Activated CD4-positive, alpha-beta T cell treated with anti-CD3 and anti-CD28 coated beads, Interleukin-2, amount 10 ng/mL, durations not matched to agents 7 days and 5 days (primary cell): Measurements from ENCODE around the gene ETV2. TPM values are rescaled to one million over a fixed set of nuclear protein-coding genes. Genes with fewer than 3 reads are reported as not detected.
"Not testable (repeated sequence)": the region's sequence is repeated elsewhere in the genome, so short reads cannot be mapped to it uniquely, and the experiment has no call there.

ENCODE experiments used
- CTCF ChIA-PET: fragments of 350-600 bp; sonication (Branson Sonifier 250); formaldehyde crosslinking; loops from one replicate; lab custom pipeline; 2021; ENCODE audit warnings: antibody characterized with exemption; lab: Charles Lee
- POLR2A ChIA-PET: fragments of 350-600 bp; sonication (Branson Sonifier 250); formaldehyde crosslinking; loops from one replicate; lab custom pipeline; 2021; ENCODE audit warnings: antibody characterized with exemption; lab: Charles Lee
- DNase-seq: peaks from one replicate; pipeline ENCODE4 v3.0.0-alpha.2; 2020
- H3K27ac Mint-ChIP-seq: one replicate; pipeline ENCODE4 v1.8.0; 2021; ENCODE audit warnings: mild to moderate bottlenecking, moderate library complexity, mixed read lengths
- H3K27me3 Mint-ChIP-seq: one replicate; pipeline ENCODE4 v1.8.0; 2021; ENCODE audit warnings: mixed read lengths
- H3K36me3 Mint-ChIP-seq: one replicate; pipeline ENCODE4 v1.8.0; 2021; ENCODE audit warnings: low read depth, mixed read lengths
- H3K4me1 Mint-ChIP-seq: one replicate; pipeline ENCODE4 v1.8.0; 2021; ENCODE audit warnings: mixed read lengths
- H3K4me3 Mint-ChIP-seq: one replicate; pipeline ENCODE4 v1.8.0; 2021; ENCODE audit warnings: mild to moderate bottlenecking, moderate library complexity, mixed read lengths
- H3K9me3 Mint-ChIP-seq: one replicate; pipeline ENCODE4 v1.8.0; 2021; ENCODE audit warnings: mixed read lengths
- total RNA-seq, 2 experiments: library from RNA; stranded (reverse); gene quantifications; one replicate each; pipeline ENCODE4 v1.2.3, GENCODE V29; 2021

The ETV2 gene
- total RNA-seq: 1 to 10 TPM in 1 of 2 experiments, under 1 TPM in 1; 0.84 to 1.9 TPM

GRCh38 chr19:35641515-35642151 is at the start of gene ETV2:
Gene ETV2 (plus strand): TSS chr19:35641745. CDS start chr19:35642461, 716 bp downstream.
- Mint-ChIP-seq H3K4me3 (peak within 1 kb of the TSS; percentile 72), H3K36me3 (peaks cover 13% of the 10 kb centered on the region), H3K27me3 (no peaks in the 10 kb centered on the region), H3K4me1 (peaks cover 38% of the 10 kb centered on the region), H3K27ac (peak within 1 kb of the TSS; percentile 66), H3K9me3 (no peaks in the 10 kb centered on the region)
- DNase-seq: peak; percentile 47
- POLR2A ChIA-PET: no interaction called here
- CTCF ChIA-PET: interaction anchor here (0.6 kb wide), 1 partner anchor 273 kb away, joined by 3 read pairs; no protein-coding TSS in a partner anchor

DNA sequence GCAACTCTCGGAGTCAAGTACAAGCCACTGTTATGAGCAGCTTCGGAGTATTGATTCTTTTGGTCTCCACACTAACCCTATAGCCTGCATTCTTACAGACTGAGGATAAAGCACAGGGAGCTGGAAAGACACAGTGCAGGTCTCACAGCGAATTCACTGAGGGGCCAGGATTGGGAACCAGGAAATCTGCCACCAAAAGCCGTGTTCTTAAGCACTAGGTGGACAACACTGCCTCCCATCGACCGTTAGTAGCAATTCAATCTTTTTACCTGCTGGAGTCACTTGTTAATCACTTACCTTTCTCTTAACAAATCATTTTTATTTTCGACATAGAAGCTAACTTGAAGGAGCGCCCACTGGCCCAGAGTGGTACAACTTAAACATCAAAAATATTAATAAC is 49.3 kb upstream of the ETV2 start:
- H3K4me3 Mint-ChIP-seq: no peak overlapping the region
- peak; percentile 38 for DNase-seq
- peaks cover 10% of the 10 kb centered on the region for H3K4me1 Mint-ChIP-seq
- ChIA-PET POLR2A (no interaction called here), CTCF (interaction anchor here (0.9 to 1.2 kb wide), 2 partner anchors 9 to 10 kb away, joined by 3 read pairs; no protein-coding TSS in a partner anchor)
- no peaks in the 10 kb centered on the region for H3K27me3 Mint-ChIP-seq
- H3K36me3 Mint-ChIP-seq: no peaks in the 10 kb centered on the region
- H3K9me3 Mint-ChIP-seq: no peaks in the 10 kb centered on the region
- no peak overlapping the region for H3K27ac Mint-ChIP-seq

GRCh38 chr19:35595026-35595425 is 46.5 kb upstream of the ETV2 start:
- H3K27ac Mint-ChIP-seq, POLR2A ChIA-PET, H3K4me1 Mint-ChIP-seq, H3K4me3 Mint-ChIP-seq, H3K36me3 Mint-ChIP-seq, DNase-seq, H3K27me3 Mint-ChIP-seq, CTCF ChIA-PET, H3K9me3 Mint-ChIP-seq: not testable (repeated sequence)

DNA sequence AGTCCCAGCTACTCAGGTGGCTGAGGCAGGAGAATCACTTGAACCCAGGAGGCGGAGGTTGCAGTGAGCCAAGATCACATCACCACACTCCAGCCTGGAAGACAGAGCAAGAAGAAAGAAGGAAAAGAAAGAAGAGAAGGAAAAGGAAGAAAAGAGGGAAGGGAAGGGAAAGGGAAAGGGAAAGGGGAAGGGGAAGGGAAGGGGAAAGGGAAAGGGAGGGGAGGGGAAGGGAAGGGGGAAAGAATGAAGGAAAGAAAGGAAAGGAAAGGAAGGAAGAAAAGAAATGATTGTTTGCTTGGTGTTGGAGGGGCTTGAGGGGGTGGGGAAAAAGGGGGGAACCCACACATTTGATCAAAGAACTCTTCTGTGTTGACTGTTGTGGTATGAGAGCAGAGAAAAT is 45.6 kb upstream of the ETV2 start:
- no peak for DNase-seq
- no peaks in the 10 kb centered on the region for H3K36me3 Mint-ChIP-seq
- CTCF ChIA-PET: no interaction called here
- peaks cover 10% of the 10 kb centered on the region for H3K4me1 Mint-ChIP-seq
- H3K9me3 Mint-ChIP-seq: no peaks in the 10 kb centered on the region
- POLR2A ChIA-PET: no interaction called here
- no peak overlapping the region for H3K27ac Mint-ChIP-seq
- H3K4me3 Mint-ChIP-seq: no peak overlapping the region
- H3K27me3 Mint-ChIP-seq: peaks cover 4% of the 10 kb centered on the region

DNA sequence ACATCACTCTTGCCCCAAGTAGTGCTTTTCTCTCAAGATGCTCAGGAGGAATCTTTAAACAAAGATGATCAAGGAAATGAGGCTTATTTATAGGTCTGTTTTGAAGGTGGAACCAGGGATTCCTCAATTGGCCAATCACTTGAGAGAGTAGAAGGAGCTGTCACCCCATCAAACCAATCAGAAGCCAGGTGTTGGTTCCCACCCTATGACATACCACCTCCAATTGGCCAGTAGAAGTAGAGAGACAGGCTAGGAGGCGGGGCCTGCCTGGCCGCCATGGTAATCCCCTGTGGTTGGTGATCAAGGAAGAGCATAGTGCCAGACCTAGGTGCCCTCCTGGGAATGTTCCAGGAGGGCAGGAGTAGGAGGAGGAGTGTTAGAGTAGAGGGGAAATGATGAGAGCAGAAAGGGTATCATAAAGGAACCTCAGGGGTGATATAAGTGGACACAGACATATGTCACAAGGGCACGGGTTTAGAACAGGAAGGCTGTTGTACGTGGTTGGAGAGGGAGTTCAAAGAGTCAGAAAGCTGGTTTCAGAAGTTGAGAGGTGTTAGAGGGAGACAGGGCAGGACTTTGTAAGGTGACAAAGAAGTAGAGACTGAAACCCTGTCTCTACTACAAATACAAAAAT is 45.1 kb upstream of the ETV2 start:
- no peaks in the 10 kb centered on the region for H3K9me3 Mint-ChIP-seq
- peaks cover 10% of the 10 kb centered on the region for H3K4me1 Mint-ChIP-seq
- peak; percentile 22 for DNase-seq
- POLR2A ChIA-PET: no interaction called here
- peaks cover 4% of the 10 kb centered on the region for H3K27me3 Mint-ChIP-seq
- H3K27ac Mint-ChIP-seq: no peak overlapping the region
- CTCF ChIA-PET: interaction anchor here (0.6 to 2.7 kb wide), 6 partner anchors 9 to 784 kb away, joined by 3 to 12 read pairs (median 4); no protein-coding TSS in a partner anchor
- H3K4me3 Mint-ChIP-seq: no peak overlapping the region
- H3K36me3 Mint-ChIP-seq: no peaks in the 10 kb centered on the region

DNA sequence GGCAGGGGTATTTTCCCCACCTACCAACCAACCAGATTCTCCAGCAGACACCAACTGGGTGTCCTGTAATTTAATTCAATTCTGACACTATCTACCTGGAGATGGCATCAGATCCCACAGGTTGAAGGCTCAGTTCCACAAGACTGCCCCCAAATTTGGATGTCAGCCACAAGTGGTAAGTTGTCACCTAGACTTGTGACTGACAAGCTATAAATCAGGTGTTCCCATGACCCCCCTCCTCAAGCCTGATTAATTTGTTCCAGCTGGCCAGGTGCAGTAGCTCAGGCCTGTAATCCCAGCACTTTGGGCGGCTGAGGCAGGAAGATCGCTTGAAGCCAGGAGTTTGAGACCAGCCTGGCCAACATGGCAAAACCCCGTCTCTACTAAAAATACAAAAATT is 39.6 kb upstream of the ETV2 start:
- peaks cover 4% of the 10 kb centered on the region for H3K27me3 Mint-ChIP-seq
- no peak overlapping the region for H3K4me3 Mint-ChIP-seq
- POLR2A ChIA-PET: no interaction called here
- H3K4me1 Mint-ChIP-seq: peaks cover under 1% of the 10 kb centered on the region
- H3K9me3 Mint-ChIP-seq: peaks cover under 1% of the 10 kb centered on the region
- no peak overlapping the region for H3K27ac Mint-ChIP-seq
- CTCF ChIA-PET: interaction anchor here (0.5 to 1.0 kb wide), 3 partner anchors 11 to 54 kb away, joined by 3 to 4 read pairs (median 4); partner anchors contain the start of gene HAUS5
- H3K36me3 Mint-ChIP-seq: no peaks in the 10 kb centered on the region
- DNase-seq: no peak

DNA sequence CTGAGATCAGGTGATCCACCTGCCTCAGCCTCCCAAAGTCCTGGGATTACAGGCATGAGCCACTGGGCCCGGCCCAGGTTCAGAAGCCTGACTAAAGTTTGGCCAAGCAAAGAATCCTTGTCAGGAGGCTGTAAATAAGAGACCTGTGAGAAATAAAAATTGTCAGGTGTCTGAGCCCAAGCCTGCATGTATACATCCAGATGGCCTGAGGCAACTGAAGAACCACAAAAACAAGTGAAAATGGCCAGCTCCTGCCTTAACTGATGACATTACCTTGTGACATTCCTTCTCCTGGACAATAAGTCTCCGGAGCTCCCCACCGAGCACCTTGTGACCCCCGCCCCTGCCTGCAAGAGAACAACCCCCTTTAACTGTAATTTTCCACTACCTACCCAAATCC is 37.1 kb upstream of the ETV2 start:
- H3K9me3 Mint-ChIP-seq: peaks cover 15% of the 10 kb centered on the region
- H3K4me1 Mint-ChIP-seq, DNase-seq, H3K27me3 Mint-ChIP-seq, H3K4me3 Mint-ChIP-seq, POLR2A ChIA-PET, H3K27ac Mint-ChIP-seq: not testable (repeated sequence)
- H3K36me3 Mint-ChIP-seq: peaks cover 11% of the 10 kb centered on the region
- CTCF ChIA-PET: interaction anchor here (0.6 kb wide), 1 partner anchor 251 kb away, joined by 3 read pairs; no protein-coding TSS in a partner anchor

GRCh38 chr19:35607170-35607569 is 34.4 kb upstream of the ETV2 start:
- DNase-seq, H3K27me3 Mint-ChIP-seq, H3K27ac Mint-ChIP-seq, POLR2A ChIA-PET, H3K4me3 Mint-ChIP-seq: not testable (repeated sequence)
- Mint-ChIP-seq H3K36me3 (peaks cover 11% of the 10 kb centered on the region), H3K4me1 (peaks cover 32% of the 10 kb centered on the region), H3K9me3 (peaks cover 15% of the 10 kb centered on the region)
- CTCF ChIA-PET: interaction anchor here (0.6 to 2.7 kb wide), 3 partner anchors 9 to 584 kb away, joined by 3 to 12 read pairs (median 4); no protein-coding TSS in a partner anchor

DNA sequence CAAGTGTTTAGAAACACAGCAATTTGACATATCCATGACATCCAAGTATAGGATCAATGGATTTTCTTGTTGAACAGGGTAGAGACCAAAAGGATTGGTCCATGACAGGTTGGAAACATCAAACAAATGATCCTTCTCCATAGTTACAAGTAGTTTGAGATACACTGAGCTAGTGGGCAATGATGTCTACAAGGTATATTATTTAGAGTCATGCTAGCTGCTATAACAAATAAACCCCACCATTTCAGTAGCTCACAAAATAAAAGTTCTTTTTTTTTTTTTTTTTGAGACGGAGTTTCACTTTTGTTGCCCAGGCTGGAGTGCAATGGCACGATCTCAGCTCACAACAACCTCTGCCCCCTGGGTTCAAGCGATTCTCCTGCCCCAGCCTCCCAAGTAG is 33.9 kb upstream of the ETV2 start:
- H3K9me3 Mint-ChIP-seq: peaks cover 15% of the 10 kb centered on the region
- H3K27ac Mint-ChIP-seq: no peak overlapping the region
- H3K4me3 Mint-ChIP-seq: no peak overlapping the region
- POLR2A ChIA-PET: no interaction called here
- DNase-seq: no peak
- peaks cover 35% of the 10 kb centered on the region for H3K4me1 Mint-ChIP-seq
- H3K36me3 Mint-ChIP-seq: peaks cover 11% of the 10 kb centered on the region
- CTCF ChIA-PET: interaction anchor here (0.6 to 2.7 kb wide), 4 partner anchors 10 to 584 kb away, joined by 3 to 12 read pairs (median 4); no protein-coding TSS in a partner anchor
- no peaks in the 10 kb centered on the region for H3K27me3 Mint-ChIP-seq

- no peaks in the 10 kb centered on the region for H3K27me3 Mint-ChIP-seq
- POLR2A ChIA-PET: no interaction called here
- CTCF ChIA-PET: interaction anchor here (0.9 to 2.7 kb wide), 2 partner anchors 10 to 42 kb away, joined by 5 to 12 read pairs; no protein-coding TSS in a partner anchor
- H3K4me1 Mint-ChIP-seq: peaks cover 39% of the 10 kb centered on the region
- H3K27ac Mint-ChIP-seq: peak overlapping the region; percentile 87
- peak; percentile 33 for DNase-seq
- H3K4me3 Mint-ChIP-seq: no peak overlapping the region
- H3K36me3 Mint-ChIP-seq: peaks cover 11% of the 10 kb centered on the region
- peaks cover 15% of the 10 kb centered on the region for H3K9me3 Mint-ChIP-seq
Observed at GRCh38 chr19:35608251-35608650, 33.3 kb upstream of the ETV2 start.

DNA sequence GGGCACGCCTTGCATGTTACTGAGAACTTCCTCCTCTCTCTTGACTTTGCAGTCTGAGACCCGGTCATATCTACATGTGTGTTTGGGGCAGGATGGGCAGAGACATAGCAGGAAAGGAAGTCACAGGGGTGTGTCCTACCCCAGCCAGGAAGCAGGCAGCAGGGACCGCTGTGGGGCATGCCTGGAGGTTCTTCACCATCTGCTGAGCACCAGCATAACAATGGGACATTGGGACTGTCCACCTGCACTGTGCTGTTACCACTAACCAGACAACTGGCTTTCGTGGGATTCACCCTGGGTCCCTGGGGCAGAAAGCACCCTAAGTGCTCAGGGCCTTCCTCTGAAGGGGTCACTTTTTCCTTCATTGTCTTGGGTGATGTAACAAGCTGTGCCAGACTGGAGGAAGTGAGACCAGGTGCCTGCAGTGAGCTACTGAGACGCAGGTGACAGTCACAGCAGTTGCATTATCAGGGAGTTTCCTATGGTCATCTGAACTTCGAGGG is 31.6 kb upstream of the ETV2 start:
- Mint-ChIP-seq H3K4me1 (peaks cover 50% of the 10 kb centered on the region), H3K27ac (peak overlapping the region; percentile 87), H3K4me3 (peak overlapping the region; percentile 1), H3K36me3 (peaks cover 11% of the 10 kb centered on the region), H3K27me3 (no peaks in the 10 kb centered on the region), H3K9me3 (peaks cover 15% of the 10 kb centered on the region)
- DNase-seq: peak; percentile 65
- ChIA-PET CTCF (interaction anchor here (0.6 kb wide), 1 partner anchor 340 kb away, joined by 3 read pairs; no protein-coding TSS in a partner anchor), POLR2A (no interaction called here)

DNA sequence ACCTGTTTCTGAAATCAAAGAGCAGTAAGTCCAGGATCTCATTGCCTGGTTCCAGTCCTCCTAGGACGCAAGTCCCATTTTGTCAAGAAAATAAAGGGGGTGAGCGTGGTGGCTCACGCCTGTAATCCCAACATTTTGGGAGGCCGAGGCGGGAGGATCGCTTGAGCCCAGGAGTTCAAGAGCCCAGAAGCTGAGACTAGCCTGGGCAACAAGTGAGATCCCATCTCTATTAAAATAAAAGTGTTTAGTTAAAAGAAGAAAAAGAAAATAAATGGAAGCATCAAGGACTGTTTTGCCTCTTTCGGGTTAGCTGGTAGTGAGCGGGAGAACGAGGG is 29.4 kb upstream of the ETV2 start:
- POLR2A ChIA-PET: no interaction called here
- peaks cover 12% of the 10 kb centered on the region for H3K9me3 Mint-ChIP-seq
- CTCF ChIA-PET: interaction anchor here (0.6 kb wide), 1 partner anchor 150 kb away, joined by 3 read pairs; no protein-coding TSS in a partner anchor

More for the DNA sequence above, 29.4 kb upstream of the ETV2 start:
- Mint-ChIP-seq H3K36me3 (peaks cover 15% of the 10 kb centered on the region), H3K27ac (peak overlapping the region; percentile 96), H3K4me3 (peak overlapping the region; percentile 85), H3K4me1 (peaks cover 53% of the 10 kb centered on the region), H3K27me3 (no peaks in the 10 kb centered on the region)
- no peak for DNase-seq
